ENCODE results near the gene UHMK1. TPM values are rescaled to one million over a fixed set of nuclear protein-coding genes. Genes with fewer than 3 reads are reported as not detected.

Gene UHMK1
- polyA plus RNA-seq, 1 experiment, result 16.9 TPM

GRCh38 chr1:162527314-162527713 is 29.7 kb downstream of the UHMK1 start:
- no peak overlapping the region for H3K4me3 ChIP-seq (ENCODE audit: low read depth, low read length)
- H3K36me3 ChIP-seq (ENCODE audit: control insufficient read depth, insufficient read depth, low read length), result no peaks in the 10 kb centered on the region; the same call in 1 of the 2 replicates
- ChIA-PET CTCF (interaction anchor here (0.8 to 1.4 kb wide), 3 partner anchors 8 to 239 kb away, joined by 3 to 4 read pairs (median 4); no protein-coding TSS in a partner anchor), POLR2A (no interaction called here)
- TF ChIP-seq, protein P1, sequence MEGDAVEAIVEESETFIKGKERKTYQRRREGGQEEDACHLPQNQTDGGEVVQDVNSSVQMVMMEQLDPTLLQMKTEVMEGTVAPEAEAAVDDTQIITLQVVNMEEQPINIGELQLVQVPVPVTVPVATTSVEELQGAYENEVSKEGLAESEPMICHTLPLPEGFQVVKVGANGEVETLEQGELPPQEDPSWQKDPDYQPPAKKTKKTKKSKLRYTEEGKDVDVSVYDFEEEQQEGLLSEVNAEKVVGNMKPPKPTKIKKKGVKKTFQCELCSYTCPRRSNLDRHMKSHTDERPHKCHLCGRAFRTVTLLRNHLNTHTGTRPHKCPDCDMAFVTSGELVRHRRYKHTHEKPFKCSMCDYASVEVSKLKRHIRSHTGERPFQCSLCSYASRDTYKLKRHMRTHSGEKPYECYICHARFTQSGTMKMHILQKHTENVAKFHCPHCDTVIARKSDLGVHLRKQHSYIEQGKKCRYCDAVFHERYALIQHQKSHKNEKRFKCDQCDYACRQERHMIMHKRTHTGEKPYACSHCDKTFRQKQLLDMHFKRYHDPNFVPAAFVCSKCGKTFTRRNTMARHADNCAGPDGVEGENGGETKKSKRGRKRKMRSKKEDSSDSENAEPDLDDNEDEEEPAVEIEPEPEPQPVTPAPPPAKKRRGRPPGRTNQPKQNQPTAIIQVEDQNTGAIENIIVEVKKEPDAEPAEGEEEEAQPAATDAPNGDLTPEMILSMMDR (IDR thresholded peaks at IDR 0.05; ENCODE audit: insufficient read depth, low read depth, low read length), result no peak
- no peak for DNase-seq (ENCODE audit: low read depth)
- H3K27me3 ChIP-seq (ENCODE audit: control insufficient read depth, insufficient read depth, low read length), result no peaks in the 10 kb centered on the region

GRCh38 chr1:162530307-162530987 is 32.8 kb downstream of the UHMK1 start:
- POLR2A ChIA-PET, result no interaction called here
- no peak for DNase-seq (ENCODE audit: low read depth)
- no peak overlapping the region for H3K4me3 ChIP-seq (ENCODE audit: low read depth, low read length)
- CTCF ChIA-PET, result no interaction called here
- TF ChIP-seq, protein P1 (IDR thresholded peaks at IDR 0.05; ENCODE audit: insufficient read depth, low read depth, low read length), result no peak
- no peaks in the 10 kb centered on the region; the same call in 1 of the 2 replicates for H3K36me3 ChIP-seq (ENCODE audit: control insufficient read depth, insufficient read depth, low read length)
- H3K27me3 ChIP-seq (ENCODE audit: control insufficient read depth, insufficient read depth, low read length), result no peaks in the 10 kb centered on the region

- POLR2A ChIA-PET, result no interaction called here
- CTCF ChIA-PET, result no interaction called here
Observed at GRCh38 chr1:162530988-162531319, 33.3 kb downstream of the UHMK1 start.

DNA sequence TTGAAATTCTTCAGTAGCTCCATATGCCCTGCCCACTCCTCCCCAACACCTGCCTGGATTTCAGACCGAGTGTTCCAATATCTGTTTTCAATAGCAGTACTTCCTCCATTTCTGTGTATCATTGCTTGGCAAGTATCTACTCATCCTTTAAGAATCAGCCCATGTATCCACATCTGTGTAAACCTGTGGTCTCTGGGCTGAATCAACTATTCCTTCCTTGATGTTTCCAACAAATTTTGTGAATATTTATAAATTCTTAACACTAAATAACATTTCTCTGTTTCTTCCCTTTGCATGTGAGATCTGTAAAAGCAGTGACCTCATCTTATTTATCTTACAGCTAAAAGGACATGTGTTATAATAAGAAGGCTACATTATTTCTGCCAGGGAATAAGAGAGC is 37.9 kb downstream of the UHMK1 start:
- no peaks in the 10 kb centered on the region for H3K27me3 ChIP-seq (ENCODE audit: control insufficient read depth, insufficient read depth, low read length)
- H3K36me3 ChIP-seq (ENCODE audit: control insufficient read depth, insufficient read depth, low read length), result no peaks in the 10 kb centered on the region
- DNase-seq (ENCODE audit: low read depth), result peak; percentile 20
- H3K4me3 ChIP-seq (ENCODE audit: low read depth, low read length), result no peak overlapping the region
- POLR2A ChIA-PET, result interaction anchor here (0.6 kb wide), 1 partner anchor 44 kb away, joined by 3 read pairs; no protein-coding TSS in a partner anchor
- TF ChIP-seq, protein P1 (IDR thresholded peaks at IDR 0.05; ENCODE audit: insufficient read depth, low read depth, low read length), result no peak
- CTCF ChIA-PET, result interaction anchor here (1.2 kb wide), 1 partner anchor 9 kb away, joined by 4 read pairs; no protein-coding TSS in a partner anchor

More at GRCh38 chr1:162530988-162531319, 33.3 kb downstream of the UHMK1 start:
- Histone ChIP-seq H3K36me3 (ENCODE audit: control insufficient read depth, insufficient read depth, low read length) (no peaks in the 10 kb centered on the region; the same call in 1 of the 2 replicates), H3K4me3 (ENCODE audit: low read depth, low read length) (no peak overlapping the region), H3K27me3 (ENCODE audit: control insufficient read depth, insufficient read depth, low read length) (no peaks in the 10 kb centered on the region)
- no peak for DNase-seq (ENCODE audit: low read depth)
- TF ChIP-seq, protein P1 (IDR thresholded peaks at IDR 0.05; ENCODE audit: insufficient read depth, low read depth, low read length), result no peak

GRCh38 chr1:162536511-162536910 is 38.9 kb downstream of the UHMK1 start:
- Histone ChIP-seq H3K4me3 (ENCODE audit: low read depth, low read length) (no peak overlapping the region), H3K27me3 (ENCODE audit: control insufficient read depth, insufficient read depth, low read length) (no peaks in the 10 kb centered on the region), H3K36me3 (ENCODE audit: control insufficient read depth, insufficient read depth, low read length) (no peaks in the 10 kb centered on the region)
- DNase-seq (ENCODE audit: low read depth), result peak; percentile 22
- ChIA-PET POLR2A (interaction anchor here (0.6 kb wide), 1 partner anchor 25 kb away, joined by 3 read pairs; the partner anchor contains the start of gene UAP1), CTCF (interaction anchor here (1.2 kb wide), 1 partner anchor 10 kb away, joined by 4 read pairs; no protein-coding TSS in a partner anchor)
- TF ChIP-seq, protein P1 (IDR thresholded peaks at IDR 0.05; ENCODE audit: insufficient read depth, low read depth, low read length), result no peak

Data from BJ (cell line).